Measurements from ENCODE around the gene CSRNP2.

CSRNP2 gene
- long read RNA-seq, donor 1, full-length matches to known transcripts, result 5 of 5 reads
- long read RNA-seq, donor 1, partial matches to known transcripts, result 0 of 5 reads
- long read RNA-seq, donor 1, other reads (novel, unspliced or antisense), result 0 of 5 reads
- long read RNA-seq, donor 2, full-length matches to known transcripts, result 3 of 16 reads
- long read RNA-seq, donor 2, partial matches to known transcripts, result 13 of 16 reads
- long read RNA-seq, donor 2, other reads (novel, unspliced or antisense), result 0 of 16 reads
- long read RNA-seq, donor 3, full-length matches to known transcripts, result 4 of 4 reads
- long read RNA-seq, donor 3, partial matches to known transcripts, result 0 of 4 reads
- long read RNA-seq, donor 3, other reads (novel, unspliced or antisense), result 0 of 4 reads
- long read RNA-seq, donor 4, full-length matches to known transcripts, result 6 of 6 reads
- long read RNA-seq, donor 4, partial matches to known transcripts, result 0 of 6 reads
- long read RNA-seq, donor 4, other reads (novel, unspliced or antisense), result 0 of 6 reads
- long read RNA-seq, donor 5, full-length matches to known transcripts, result 2 of 2 reads
- long read RNA-seq, donor 5, partial matches to known transcripts, result 0 of 2 reads
- long read RNA-seq, donor 5, other reads (novel, unspliced or antisense), result 0 of 2 reads
- long read RNA-seq, donor 6, full-length matches to known transcripts, result 3 of 3 reads
- long read RNA-seq, donor 6, partial matches to known transcripts, result 0 of 3 reads
- long read RNA-seq, donor 6, other reads (novel, unspliced or antisense), result 0 of 3 reads
- long read RNA-seq, donor 7, full-length matches to known transcripts, result 4 of 4 reads
- long read RNA-seq, donor 7, partial matches to known transcripts, result 0 of 4 reads
- long read RNA-seq, donor 7, other reads (novel, unspliced or antisense), result 0 of 4 reads
- long read RNA-seq, donor 8, full-length matches to known transcripts, result 1 of 1 reads
- long read RNA-seq, donor 8, partial matches to known transcripts, result 0 of 1 reads
- long read RNA-seq, donor 8, other reads (novel, unspliced or antisense), result 0 of 1 reads

DNA sequence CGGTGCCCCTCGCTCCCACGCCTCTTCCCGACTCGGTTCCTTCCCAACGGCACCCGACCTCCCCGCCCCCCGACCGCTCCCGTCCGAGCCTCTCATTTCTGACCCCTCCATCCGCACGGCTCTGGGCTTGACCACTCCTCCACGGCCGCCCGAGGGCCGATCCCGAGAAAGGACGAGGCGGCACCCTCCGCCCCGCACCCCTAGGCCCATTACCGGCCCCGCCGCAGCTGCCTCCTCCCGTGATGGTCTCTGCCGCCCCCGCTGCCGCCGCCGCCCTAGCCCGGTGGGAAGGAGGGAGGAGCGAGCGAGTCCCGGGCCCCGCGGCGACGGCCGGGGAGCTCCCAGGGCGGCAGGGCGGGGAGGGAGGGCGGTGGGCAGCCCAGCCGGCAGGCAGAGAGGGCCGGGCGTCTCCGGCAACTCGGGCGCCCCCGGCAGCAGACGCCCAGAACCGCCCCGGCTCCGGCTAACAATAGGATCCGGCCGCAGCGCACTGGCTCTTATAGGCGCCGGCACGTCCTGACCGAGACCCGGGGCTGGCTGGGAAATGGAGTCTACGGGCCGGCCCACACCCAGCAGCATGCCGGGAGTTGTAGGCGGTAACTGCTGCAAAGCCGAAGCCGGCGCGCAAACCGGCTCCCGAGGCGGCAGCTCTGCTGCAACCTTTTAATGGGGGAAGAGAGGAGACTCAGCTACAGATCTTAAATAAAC lies at the start of gene CSRNP2:
Gene CSRNP2, minus strand, starts transcription at position 471 of the 708 bp plus-strand sequence. CDS start 7,035 bp downstream, outside the sequence.
- DNase-seq, result peak; percentile 90

DNA sequence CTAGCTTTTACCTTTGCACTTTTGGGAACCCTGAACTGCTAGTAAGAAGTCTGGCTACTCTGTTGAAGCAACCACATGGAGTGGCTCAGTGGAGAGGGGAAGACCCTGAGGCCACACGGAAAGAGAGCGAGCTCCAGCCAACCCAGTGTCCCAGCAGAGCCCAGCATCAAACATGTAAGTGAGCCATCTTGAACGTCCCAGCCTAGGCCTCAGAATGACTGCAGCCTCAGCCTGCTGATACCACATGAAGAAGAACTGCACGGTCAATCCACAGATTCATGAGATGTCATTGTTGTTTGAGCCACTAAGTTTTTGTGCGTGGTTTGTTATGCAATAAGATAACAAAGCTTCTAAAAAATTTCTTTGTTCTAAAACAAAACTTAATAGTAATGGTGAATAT lies 49.3 kb upstream of the CSRNP2 start:
- no peak for DNase-seq

GRCh38 chr12:51131745-51132521 lies 48.5 kb upstream of the CSRNP2 start:
- DNase-seq, result no peak

DNA sequence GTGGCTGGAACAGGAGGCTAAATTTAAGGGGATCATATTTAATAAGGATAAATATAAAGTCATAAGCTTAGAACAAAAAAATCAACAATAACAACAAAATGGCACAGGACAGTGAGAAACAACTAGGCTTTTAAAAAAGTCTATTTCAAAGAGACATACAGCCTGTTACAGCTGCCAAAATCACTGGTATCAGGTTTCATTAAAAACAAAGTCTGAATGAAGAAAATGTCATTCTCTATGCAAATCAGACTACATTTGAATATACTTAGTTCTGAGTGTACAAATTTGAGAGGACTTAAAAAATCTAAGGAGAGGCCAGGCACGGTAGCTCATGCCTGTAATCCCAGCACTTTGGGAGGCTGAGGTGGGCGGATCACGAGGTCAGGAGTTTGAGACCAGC lies 45.5 kb upstream of the CSRNP2 start:
- no peak for DNase-seq

DNA sequence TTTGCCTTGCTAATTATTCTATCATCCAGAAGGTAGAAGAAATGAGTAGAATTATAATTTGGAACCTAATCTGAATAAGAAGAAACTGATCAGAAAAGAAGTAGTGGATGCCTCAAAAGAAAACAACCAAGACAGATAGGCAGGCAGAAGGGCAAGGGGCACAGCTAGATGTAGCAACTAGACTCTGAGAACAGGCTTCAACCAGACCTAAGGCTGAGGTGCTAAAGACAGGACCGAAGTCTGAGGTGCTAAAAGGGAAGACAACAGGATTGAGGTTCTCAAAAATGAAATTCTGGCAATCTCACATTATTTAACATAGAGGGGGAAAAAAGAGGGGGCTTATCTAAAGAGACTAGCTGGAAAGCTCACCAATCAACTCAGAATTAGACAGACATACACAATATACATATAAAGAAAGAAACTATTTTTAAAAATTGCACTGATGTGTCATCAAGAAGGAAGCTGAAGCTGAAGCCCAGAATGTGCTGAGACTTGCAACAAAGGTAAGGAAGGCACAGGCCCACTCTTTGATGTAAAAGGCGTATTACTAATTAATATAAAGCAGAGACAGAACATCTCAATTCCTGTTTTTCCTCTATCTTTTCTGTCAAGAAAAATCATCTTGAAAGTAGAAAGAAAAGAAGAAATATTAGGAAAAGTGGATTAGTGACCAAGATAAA lies 43.8 kb upstream of the CSRNP2 start:
- DNase-seq, result no peak

- no peak for DNase-seq
Measured at GRCh38 chr12:51126297-51126696, 42.9 kb upstream of the CSRNP2 start.

GRCh38 chr12:51124504-51124903 lies 41.1 kb upstream of the CSRNP2 start:
- no peak for DNase-seq

- DNase-seq, result no peak
Measured at GRCh38 chr12:51122844-51123243, 39.4 kb upstream of the CSRNP2 start.

DNA sequence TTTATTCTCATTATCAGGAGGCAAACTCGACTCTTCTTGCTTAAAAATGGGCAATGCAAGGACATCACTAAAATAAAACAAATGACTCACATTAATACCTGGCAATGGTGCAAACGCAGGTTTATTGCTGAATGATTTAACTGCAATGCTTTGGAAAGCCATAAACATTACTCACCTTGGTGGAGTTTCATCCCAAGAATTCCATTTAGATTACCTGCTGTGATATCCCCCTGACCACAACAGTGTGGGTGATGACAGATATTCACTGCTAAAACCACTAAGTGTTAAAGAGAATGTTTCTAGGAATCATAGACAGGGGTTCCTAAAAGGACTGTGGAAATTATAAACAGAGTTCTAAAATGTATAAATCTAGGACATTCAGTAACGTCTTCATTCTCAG lies 35.3 kb upstream of the CSRNP2 start:
- DNase-seq, result no peak

DNA sequence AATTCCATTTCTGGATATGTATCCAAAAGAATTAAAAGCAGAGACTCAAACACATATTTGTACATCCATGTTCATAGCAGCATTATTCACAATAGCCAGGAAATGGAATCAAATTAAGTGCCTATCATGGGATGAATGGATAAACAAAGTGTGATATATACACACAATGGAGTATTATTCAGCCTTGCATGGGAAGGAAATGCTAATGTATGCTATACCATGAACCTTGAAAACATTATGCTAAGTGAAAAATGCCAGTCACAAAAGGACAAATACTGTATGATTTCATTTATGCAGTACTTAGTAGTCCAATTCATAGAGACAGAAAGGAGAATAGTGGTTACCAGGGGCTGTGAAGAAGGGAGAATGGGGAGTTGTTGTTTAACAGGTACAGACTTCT lies 32.1 kb upstream of the CSRNP2 start:
- DNase-seq, result no peak

GRCh38 chr12:51108136-51108535 lies 24.7 kb upstream of the CSRNP2 start:
- no peak for DNase-seq

GRCh38 chr12:51103977-51104376 lies 20.6 kb upstream of the CSRNP2 start:
- no peak for DNase-seq

DNA sequence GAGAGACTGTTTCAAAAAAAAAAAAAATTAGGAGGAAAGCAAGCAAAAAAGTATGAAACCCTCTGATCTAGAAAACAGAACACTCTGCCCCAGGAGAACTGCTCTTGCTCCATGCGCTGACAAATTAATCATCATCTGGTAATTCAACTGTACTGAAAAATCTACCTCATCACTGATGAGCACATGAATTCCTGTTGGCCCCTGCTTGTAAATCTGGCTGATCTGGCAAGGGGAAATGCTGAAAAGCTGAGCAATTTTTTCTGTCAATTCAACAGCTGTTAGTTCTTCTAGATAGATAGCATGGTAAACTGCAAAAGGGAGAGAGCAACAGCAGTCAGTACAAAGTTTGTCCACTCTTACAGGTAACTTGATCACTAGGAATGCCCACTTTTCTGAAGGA lies 15.2 kb upstream of the CSRNP2 start:
- DNase-seq, result no peak

DNA sequence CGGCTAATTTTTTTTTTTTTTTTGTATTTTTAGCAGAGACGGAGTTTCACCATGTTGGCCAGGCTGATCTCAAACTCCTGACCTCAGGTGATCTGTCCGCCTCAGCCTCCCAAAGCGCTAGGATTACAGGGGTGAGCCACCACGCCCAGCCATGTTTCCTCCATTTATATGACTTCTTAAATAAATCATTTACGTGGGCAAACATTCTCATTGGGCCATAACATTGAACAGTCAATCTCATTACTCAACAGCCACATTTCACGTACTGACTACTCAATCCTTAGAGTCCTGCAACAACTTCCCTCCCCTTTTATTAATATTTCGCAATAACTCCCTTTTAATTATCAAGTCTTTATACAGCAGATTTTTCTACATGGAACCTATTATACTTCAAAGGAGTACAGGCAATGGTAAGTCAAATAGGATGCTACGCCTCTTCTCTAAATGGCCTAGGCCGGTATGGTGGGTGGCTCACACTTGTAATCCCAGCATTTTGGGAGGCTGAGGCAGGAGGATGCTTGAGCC lies 7.4 kb upstream of the CSRNP2 start:
- DNase-seq, result no peak

DNA sequence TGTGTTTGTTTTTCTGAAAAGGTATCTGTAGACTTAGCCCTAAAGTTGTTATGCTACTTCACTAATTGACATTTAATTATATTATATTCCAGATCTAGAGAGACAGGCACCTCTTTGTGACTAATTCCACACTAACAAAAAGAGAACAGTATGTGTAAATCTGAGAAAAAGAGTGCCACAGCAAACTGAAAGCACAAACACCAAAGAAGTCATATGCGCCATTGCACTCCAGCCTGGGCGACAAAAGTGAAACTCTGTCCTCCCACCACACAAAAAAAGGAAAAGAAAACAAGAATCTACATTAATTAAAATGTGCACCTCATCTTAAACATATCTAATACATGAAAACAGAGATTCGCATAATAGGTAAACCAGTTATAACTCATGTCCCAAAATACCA lies 4.4 kb upstream of the CSRNP2 start:
- DNase-seq, result no peak

GRCh38 chr12:51086933-51087332 lies 3.5 kb upstream of the CSRNP2 start:
- DNase-seq, result no peak

- no peak for DNase-seq
Measured at GRCh38 chr12:51085757-51086156, 2.4 kb upstream of the CSRNP2 start.

DNA sequence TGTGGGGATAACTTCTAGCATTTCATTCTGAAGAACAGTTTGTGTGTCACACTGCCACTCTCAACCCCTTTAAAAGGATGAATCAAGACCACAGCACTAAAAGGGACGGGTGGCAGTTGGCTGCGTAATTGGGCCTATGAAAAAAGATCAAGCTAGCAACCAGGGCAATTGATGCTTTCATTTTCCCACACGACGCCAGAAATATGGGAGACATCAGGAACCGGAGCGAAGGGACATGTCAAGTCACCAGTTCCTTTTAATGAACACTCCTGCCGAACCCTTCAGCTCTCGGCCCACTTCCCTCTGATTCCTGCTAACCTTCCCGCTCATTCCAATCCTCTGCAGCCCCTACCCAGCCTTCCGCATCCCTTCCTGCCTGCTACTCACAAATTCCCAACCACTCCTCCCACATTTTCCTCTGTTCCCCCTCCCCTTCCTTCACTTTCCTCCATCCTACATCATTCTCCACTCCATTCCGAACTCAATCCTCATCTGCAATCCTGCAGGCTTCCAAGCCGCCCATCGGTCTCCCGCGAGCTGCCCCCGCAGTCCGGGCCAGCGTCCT lies 753 bp downstream of the CSRNP2 start:
- no peak for DNase-seq

GRCh38 chr12:51081421-51081820 lies 2.0 kb downstream of the CSRNP2 start:
- no peak for DNase-seq

DNA sequence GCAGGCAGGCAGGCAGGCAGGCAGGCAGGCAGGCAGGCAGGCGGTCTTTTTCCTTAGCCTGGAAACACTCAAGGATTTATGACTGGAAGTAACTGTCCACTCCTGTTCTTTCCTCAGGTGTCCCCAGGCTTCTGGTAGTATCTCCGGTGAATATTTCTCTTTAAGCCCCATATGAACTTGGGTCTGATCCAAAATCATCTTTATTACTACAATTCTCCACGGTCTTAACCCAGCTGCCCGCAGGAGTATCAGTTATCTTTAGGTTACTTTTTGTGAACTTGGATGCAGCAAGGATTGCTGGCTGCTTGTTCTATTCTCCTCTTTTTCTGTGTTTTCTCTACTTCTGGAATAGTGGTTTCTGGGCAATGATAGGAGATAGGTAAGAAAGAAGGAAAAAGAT lies 3.3 kb downstream of the CSRNP2 start:
- DNase-seq, result no peak
